Neural cell (in vitro differentiated cells): ENCODE results near the gene CTDP1. TPM values are rescaled to one million over a fixed set of nuclear protein-coding genes. Genes with fewer than 3 reads are reported as not detected.

Experiments used
- H2AFZ ChIP-seq: fragments of 200-600, 300-800 bp; sonication (generic), shearing (Covaris generic); 2 replicates; pipeline ENCODE4 v1.6.0; 2014; ENCODE audit warnings: low read depth, mild to moderate bottlenecking, antibody characterized with exemption, low read length, moderate library complexity
- H3F3A ChIP-seq: fragments of 200-600 bp; shearing (Covaris generic); 2 replicates; pipeline ENCODE4 v1.6.1; 2016; ENCODE audit warnings: mild to moderate bottlenecking, moderate library complexity, mixed read lengths, antibody characterized with exemption, low read length; ENCODE audit not compliant: insufficient read depth, poor library complexity, severe bottlenecking
- H3K27ac ChIP-seq: fragments of 200-600, 300-800 bp; sonication (generic), shearing (Covaris generic); 2 replicates; pipeline ENCODE4 v1.5.1; 2014; ENCODE audit warnings: mild to moderate bottlenecking, low read length, moderate library complexity
- H3K27me3 ChIP-seq: fragments of 300-800, 200-600 bp; sonication (generic), shearing (Covaris generic); 2 replicates; pipeline ENCODE4 v1.6.0; 2014; ENCODE audit warnings: mild to moderate bottlenecking, low read depth, low read length, moderate library complexity; ENCODE audit not compliant: insufficient read depth
- H3K36me3 ChIP-seq: fragments of 300-800, 200-600 bp; sonication (generic), shearing (Covaris generic); 2 replicates; pipeline ENCODE4 v1.5.1; 2014; ENCODE audit warnings: mild to moderate bottlenecking, antibody characterized with exemption, low read length, moderate library complexity; ENCODE audit not compliant: insufficient read depth
- H3K4me2 ChIP-seq: fragments of 300-800, 200-600 bp; sonication (generic), shearing (Covaris generic); 2 replicates; pipeline ENCODE4 v1.6.0; 2014; ENCODE audit warnings: mild to moderate bottlenecking, low read length
- H3K4me3 ChIP-seq: fragments of 300-800, 200-600 bp; sonication (generic), shearing (Covaris generic); 2 replicates; pipeline ENCODE4 v1.5.1; 2014; ENCODE audit warnings: mild to moderate bottlenecking, low read length, moderate library complexity
- H3K79me2 ChIP-seq: fragments of 200-600 bp; shearing (Covaris generic); replicated peaks from 2 replicates; pipeline ENCODE4 v1.6.0; 2014; ENCODE audit warnings: mild to moderate bottlenecking, low read length, moderate library complexity; ENCODE audit not compliant: insufficient read depth
- H3K9ac ChIP-seq: fragments of 300-800, 200-600 bp; sonication (generic), shearing (Covaris generic); 2 replicates; pipeline ENCODE4 v1.6.1; 2016; ENCODE audit warnings: mild to moderate bottlenecking, low read length, mixed read lengths
- H3K9me2 ChIP-seq: fragments of 200-600 bp; shearing (Covaris generic); 2 replicates; pipeline ENCODE4 v1.6.1; 2016; ENCODE audit warnings: mild to moderate bottlenecking, low read length, mixed read lengths; ENCODE audit not compliant: insufficient read depth
- H3K9me3 ChIP-seq: fragments of 200-600, 300-800 bp; sonication (generic), shearing (Covaris generic); 2 replicates; pipeline ENCODE4 v1.6.1; 2016; ENCODE audit warnings: mild to moderate bottlenecking, mixed run types, low read length, moderate library complexity, mixed read lengths
- H4K20me1 ChIP-seq: fragments of 200-600 bp; shearing (Covaris generic); 2 replicates; pipeline ENCODE4 v1.6.1; 2016; ENCODE audit warnings: mild to moderate bottlenecking, mixed run types; ENCODE audit not compliant: insufficient read depth
- CTCF ChIP-seq: fragments of 450-650 bp; IDR thresholded peaks from 2 replicates; pipeline ENCODE4 v1.5.1; 2014; ENCODE audit warnings: antibody characterized with exemption, mild to moderate bottlenecking, moderate library complexity; ENCODE audit not compliant: poor library complexity, severe bottlenecking
- EP300 ChIP-seq: fragments of 450-650 bp; conservative IDR thresholded peaks from 2 replicates; pipeline ENCODE4 v1.6.1; 2014; ENCODE audit warnings: antibody characterized with exemption, mild to moderate bottlenecking, moderate library complexity; ENCODE audit not compliant: poor library complexity, severe bottlenecking
- EZH2 ChIP-seq: fragments of 200-600, 300-800 bp; shearing (Covaris generic), sonication (generic); IDR thresholded peaks from 2 replicates; pipeline ENCODE4 v1.6.1; 2014; ENCODE audit warnings: antibody characterized with exemption, low read length, borderline replicate concordance, mild to moderate bottlenecking; ENCODE audit not compliant: insufficient read depth, poor library complexity, severe bottlenecking
- MXI1 ChIP-seq: fragments of 450-650 bp; conservative IDR thresholded peaks from 2 replicates; pipeline ENCODE4 v1.6.1; 2014; ENCODE audit warnings: antibody characterized with exemption, mild to moderate bottlenecking; ENCODE audit not compliant: poor library complexity, severe bottlenecking
- POLR2AphosphoS5 ChIP-seq: IDR thresholded peaks from 2 replicates; pipeline ENCODE4 v1.6.1; 2012
- RAD21 ChIP-seq: fragments of 450-650 bp; conservative IDR thresholded peaks from 2 replicates; pipeline ENCODE4 v1.6.1; 2014; ENCODE audit warnings: antibody characterized with exemption, mild to moderate bottlenecking, moderate library complexity
- REST ChIP-seq: IDR thresholded peaks from 2 replicates; pipeline ENCODE4 v1.6.1; 2012; ENCODE audit warnings: borderline replicate concordance
- SMC3 ChIP-seq: fragments of 450-650 bp; conservative IDR thresholded peaks from 2 replicates; pipeline ENCODE4 v1.6.1; 2014; ENCODE audit warnings: antibody characterized with exemption, mild to moderate bottlenecking, moderate library complexity; ENCODE audit not compliant: poor library complexity
- TAF1 ChIP-seq: IDR thresholded peaks from 2 replicates; pipeline ENCODE4 v1.6.1; 2012; ENCODE audit warnings: low read depth
- polyA plus RNA-seq: library from polyadenylated mRNA; depleted of rRNA; stranded (reverse); fragments of >200 nt; gene quantifications from 2 replicates; pipeline ENCODE4 v1.2.3, GENCODE V29; 2014

CTDP1 gene
- polyA plus RNA-seq, 1 donor from 2014 or later: 22.3 TPM

GRCh38 chr18:79697976-79698375, 18.4 kb downstream of the CTDP1 start:
- no peaks in the 10 kb centered on the region for H3K9me2 ChIP-seq
- no peaks in the 10 kb centered on the region for H3K36me3 ChIP-seq
- no peaks in the 10 kb centered on the region for H4K20me1 ChIP-seq
- H3K4me3 ChIP-seq: no peak overlapping the region
- H3F3A ChIP-seq: no peaks in the 10 kb centered on the region
- H3K79me2 ChIP-seq: peaks cover 4% of the 10 kb centered on the region
- no peak overlapping the region for H2AFZ ChIP-seq
- no peaks in the 10 kb centered on the region for H3K27me3 ChIP-seq
- H3K9ac ChIP-seq: no peak overlapping the region
- no peak overlapping the region for H3K4me2 ChIP-seq
- TF ChIP-seq RAD21 (no peak), SMC3 (no peak), EP300 (no peak), TAF1 (no peak)
- H3K9me3 ChIP-seq: no peaks in the 10 kb centered on the region
- H3K27ac ChIP-seq: no peak overlapping the region

- no peak overlapping the region for H3K4me3 ChIP-seq
- H3K9ac ChIP-seq: no peak overlapping the region
- no peak overlapping the region for H2AFZ ChIP-seq
- no peak overlapping the region for H3K4me2 ChIP-seq
- no peaks in the 10 kb centered on the region for H3K27me3 ChIP-seq
- peaks cover 4% of the 10 kb centered on the region for H3K79me2 ChIP-seq
- TF ChIP-seq REST (no peak), EZH2 (no peak), MXI1 (no peak), POLR2AphosphoS5 (no peak), RAD21 (no peak), CTCF (no peak), TAF1 (no peak), EP300 (no peak), SMC3 (no peak)
- H4K20me1 ChIP-seq: no peaks in the 10 kb centered on the region
- no peak overlapping the region for H3K27ac ChIP-seq
- no peaks in the 10 kb centered on the region for H3F3A ChIP-seq
- H3K9me2 ChIP-seq: no peaks in the 10 kb centered on the region
- H3K9me3 ChIP-seq: no peaks in the 10 kb centered on the region
- H3K36me3 ChIP-seq: no peaks in the 10 kb centered on the region
Measured at GRCh38 chr18:79698668-79699335, 19.2 kb downstream of the CTDP1 start.
